ENCODE results near the gene GM2A.

GRCh38 chr5:151251621-151252020 is 1.4 kb upstream of the GM2A start:
- TF ChIP-seq SMAD4 (CRISPR knock-in tag; conservative IDR thresholded peaks at IDR 0.05) (no peak), HEY1 (CRISPR knock-in tag; IDR thresholded peaks at IDR 0.05; ENCODE audit: borderline replicate concordance) (no peak)
- TF ChIP-seq, protein P1, sequence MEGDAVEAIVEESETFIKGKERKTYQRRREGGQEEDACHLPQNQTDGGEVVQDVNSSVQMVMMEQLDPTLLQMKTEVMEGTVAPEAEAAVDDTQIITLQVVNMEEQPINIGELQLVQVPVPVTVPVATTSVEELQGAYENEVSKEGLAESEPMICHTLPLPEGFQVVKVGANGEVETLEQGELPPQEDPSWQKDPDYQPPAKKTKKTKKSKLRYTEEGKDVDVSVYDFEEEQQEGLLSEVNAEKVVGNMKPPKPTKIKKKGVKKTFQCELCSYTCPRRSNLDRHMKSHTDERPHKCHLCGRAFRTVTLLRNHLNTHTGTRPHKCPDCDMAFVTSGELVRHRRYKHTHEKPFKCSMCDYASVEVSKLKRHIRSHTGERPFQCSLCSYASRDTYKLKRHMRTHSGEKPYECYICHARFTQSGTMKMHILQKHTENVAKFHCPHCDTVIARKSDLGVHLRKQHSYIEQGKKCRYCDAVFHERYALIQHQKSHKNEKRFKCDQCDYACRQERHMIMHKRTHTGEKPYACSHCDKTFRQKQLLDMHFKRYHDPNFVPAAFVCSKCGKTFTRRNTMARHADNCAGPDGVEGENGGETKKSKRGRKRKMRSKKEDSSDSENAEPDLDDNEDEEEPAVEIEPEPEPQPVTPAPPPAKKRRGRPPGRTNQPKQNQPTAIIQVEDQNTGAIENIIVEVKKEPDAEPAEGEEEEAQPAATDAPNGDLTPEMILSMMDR (IDR thresholded peaks at IDR 0.05 in 2 of 3, conservative IDR thresholded peaks at IDR 0.05 in 1 of 3; ENCODE audit: insufficient read depth in 2 of 3, low read depth in 1 of 3, low read length in 3 of 3) = no peak
